NCI-H1417 treated with DMSO at 0.1 percent for 48 hours (cell line): ENCODE measurements around the gene OGDHL.

ENCODE experiments used
- DNase-seq: peaks from one replicate; lab custom pipeline; 2025; lab: John Stamatoyannopoulos, UW

Gene OGDHL

GRCh38 chr10:49688920-49689319 is 73.2 kb downstream of the OGDHL start:
- no peak for DNase-seq

GRCh38 chr10:49688261-49688846 is 73.8 kb downstream of the OGDHL start:
- no peak for DNase-seq

GRCh38 chr10:49686651-49687050 is 75.5 kb downstream of the OGDHL start:
- no peak for DNase-seq
